ENCODE measurements around the gene C3orf33.

Gene C3orf33

GRCh38 chr3:155747946-155748290, 58.2 kb downstream of the C3orf33 start:
- no peak overlapping the region for H4K8ac ChIP-seq (ENCODE audit: low read length)
- H3K9ac ChIP-seq (ENCODE audit: low read length), result no peak overlapping the region
- no peaks in the 10 kb centered on the region for H3K79me1 ChIP-seq (replicated peaks; ENCODE audit: low read length, poor library complexity, severe bottlenecking)
- H3K23ac ChIP-seq (ENCODE audit: low read length in 2 of 2), result no peak overlapping the region
- no peaks in the 10 kb centered on the region for H3K36me3 ChIP-seq (ENCODE audit: control insufficient read depth in 1 of 2, insufficient read depth in 2 of 2, low read depth in 1 of 2, low read length in 2 of 2)
- H3K27ac ChIP-seq (ENCODE audit: low read length, poor library complexity, severe bottlenecking), result no peak overlapping the region
- H2BK120ac ChIP-seq (ENCODE audit: low read depth, low read length), result no peak overlapping the region
- no peak overlapping the region for H2BK15ac ChIP-seq (ENCODE audit: low read depth, poor library complexity, severe bottlenecking)
- H2BK12ac ChIP-seq (ENCODE audit: low read length in 2 of 2), result no peak overlapping the region
- no peak overlapping the region for H4K91ac ChIP-seq (ENCODE audit: low read length)
- no peak overlapping the region for H3K18ac ChIP-seq (ENCODE audit: low read depth in 1 of 2, low read length in 2 of 2)
- H2AFZ ChIP-seq (ENCODE audit: low read depth, low read length), result no peak overlapping the region
- no peak overlapping the region for H2BK5ac ChIP-seq (ENCODE audit: low read depth, low read length, poor library complexity, severe bottlenecking)
- 88% methylated on average over 3 of the region's 3 CpGs for WGBS
- H3K14ac ChIP-seq (ENCODE audit: low read length in 2 of 2), result no peak overlapping the region
- H3K4me1 ChIP-seq (ENCODE audit: control insufficient read depth, insufficient read depth, low read depth, low read length), result peaks cover 4% of the 10 kb centered on the region
- peaks cover 0 to 8% of the 10 kb centered on the region in 2 experiments for H3K27me3 ChIP-seq (ENCODE audit: control insufficient read depth in 1 of 2, insufficient read depth in 1 of 2, low read length in 2 of 2)
- no peak for DNase-seq
- no peak overlapping the region for H3K4ac ChIP-seq (ENCODE audit: low read depth in 1 of 2, low read length in 2 of 2)
- no peak overlapping the region for H2AK5ac ChIP-seq (ENCODE audit: low read length, severe bottlenecking)
- H3K4me3 ChIP-seq (ENCODE audit: insufficient read depth in 1 of 2, low read depth in 1 of 2, low read length in 2 of 2), result no peak overlapping the region
- H3K9me3 ChIP-seq (ENCODE audit: control insufficient read depth, low read length), result no peaks in the 10 kb centered on the region
- no peak overlapping the region for H3K4me2 ChIP-seq (ENCODE audit: low read length, poor library complexity, severe bottlenecking)

GRCh38 chr3:155747286-155747945, 58.7 kb downstream of the C3orf33 start:
- no peak overlapping the region for H2BK5ac ChIP-seq (ENCODE audit: low read depth, low read length, poor library complexity, severe bottlenecking)
- no peak overlapping the region for H2BK15ac ChIP-seq (ENCODE audit: low read depth, poor library complexity, severe bottlenecking)
- H3K4me1 ChIP-seq (ENCODE audit: control insufficient read depth, insufficient read depth, low read depth, low read length), result peaks cover 4% of the 10 kb centered on the region
- no peak overlapping the region for H2BK12ac ChIP-seq (ENCODE audit: low read length in 2 of 2)
- H2AFZ ChIP-seq (ENCODE audit: low read depth, low read length), result no peak overlapping the region
- no peak overlapping the region for H3K14ac ChIP-seq (ENCODE audit: low read length in 2 of 2)
- no peaks in the 10 kb centered on the region for H3K36me3 ChIP-seq (ENCODE audit: control insufficient read depth in 1 of 2, insufficient read depth in 2 of 2, low read depth in 1 of 2, low read length in 2 of 2)
- no peak overlapping the region for H2AK5ac ChIP-seq (ENCODE audit: low read length, severe bottlenecking)
- H3K23ac ChIP-seq (ENCODE audit: low read length in 2 of 2), result no peak overlapping the region
- no peaks in the 10 kb centered on the region for H3K79me1 ChIP-seq (replicated peaks; ENCODE audit: low read length, poor library complexity, severe bottlenecking)
- DNase-seq, result peak; percentile 58
- no peak overlapping the region for H3K18ac ChIP-seq (ENCODE audit: low read depth in 1 of 2, low read length in 2 of 2)
- H4K91ac ChIP-seq (ENCODE audit: low read length), result no peak overlapping the region
- no peak overlapping the region for H2BK120ac ChIP-seq (ENCODE audit: low read depth, low read length)
- no peaks in the 10 kb centered on the region for H3K9me3 ChIP-seq (ENCODE audit: control insufficient read depth, low read length)
- no peak overlapping the region for H3K4me3 ChIP-seq (ENCODE audit: insufficient read depth in 1 of 2, low read depth in 1 of 2, low read length in 2 of 2)
- 62% methylated on average over 1 of the region's 2 CpGs for WGBS
- no peak overlapping the region for H3K27ac ChIP-seq (ENCODE audit: low read length, poor library complexity, severe bottlenecking)
- peaks cover 0 to 13% of the 10 kb centered on the region in 2 experiments for H3K27me3 ChIP-seq (ENCODE audit: control insufficient read depth in 1 of 2, insufficient read depth in 1 of 2, low read length in 2 of 2)
- no peak overlapping the region for H3K9ac ChIP-seq (ENCODE audit: low read length)
- no peak overlapping the region for H3K4ac ChIP-seq (ENCODE audit: low read depth in 1 of 2, low read length in 2 of 2)
- no peak overlapping the region for H3K4me2 ChIP-seq (ENCODE audit: low read length, poor library complexity, severe bottlenecking)
- H4K8ac ChIP-seq (ENCODE audit: low read length), result no peak overlapping the region

GRCh38 chr3:155746703-155747102, 59.4 kb downstream of the C3orf33 start:
- H3K4me3 ChIP-seq (ENCODE audit: insufficient read depth in 1 of 2, low read depth in 1 of 2, low read length in 2 of 2), result no peak overlapping the region
- no peaks in the 10 kb centered on the region for H3K36me3 ChIP-seq (ENCODE audit: control insufficient read depth in 1 of 2, insufficient read depth in 2 of 2, low read depth in 1 of 2, low read length in 2 of 2)
- no CpG with 5 or more reads among the region's 1 CpG for WGBS
- H2BK5ac ChIP-seq (ENCODE audit: low read depth, low read length, poor library complexity, severe bottlenecking), result no peak overlapping the region
- no peak overlapping the region for H3K9ac ChIP-seq (ENCODE audit: low read length)
- H4K8ac ChIP-seq (ENCODE audit: low read length), result no peak overlapping the region
- DNase-seq, result no peak
- no peak overlapping the region for H3K23ac ChIP-seq (ENCODE audit: low read length in 2 of 2)
- H3K4me1 ChIP-seq (ENCODE audit: control insufficient read depth, insufficient read depth, low read depth, low read length), result peaks cover 4% of the 10 kb centered on the region
- H2BK15ac ChIP-seq (ENCODE audit: low read depth, poor library complexity, severe bottlenecking), result no peak overlapping the region
- no peak overlapping the region for H3K4ac ChIP-seq (ENCODE audit: low read depth in 1 of 2, low read length in 2 of 2)
- H3K27ac ChIP-seq (ENCODE audit: low read length, poor library complexity, severe bottlenecking), result no peak overlapping the region
- no peaks in the 10 kb centered on the region for H3K79me1 ChIP-seq (replicated peaks; ENCODE audit: low read length, poor library complexity, severe bottlenecking)
- peaks cover 0 to 20% of the 10 kb centered on the region in 2 experiments for H3K27me3 ChIP-seq (ENCODE audit: control insufficient read depth in 1 of 2, insufficient read depth in 1 of 2, low read length in 2 of 2)
- H3K14ac ChIP-seq (ENCODE audit: low read length in 2 of 2), result no peak overlapping the region
- no peak overlapping the region for H2BK120ac ChIP-seq (ENCODE audit: low read depth, low read length)
- no peak overlapping the region for H2AFZ ChIP-seq (ENCODE audit: low read depth, low read length)
- H2AK5ac ChIP-seq (ENCODE audit: low read length, severe bottlenecking), result no peak overlapping the region
- H3K18ac ChIP-seq (ENCODE audit: low read depth in 1 of 2, low read length in 2 of 2), result no peak overlapping the region
- no peak overlapping the region for H2BK12ac ChIP-seq (ENCODE audit: low read length in 2 of 2)
- H3K4me2 ChIP-seq (ENCODE audit: low read length, poor library complexity, severe bottlenecking), result no peak overlapping the region
- no peak overlapping the region for H4K91ac ChIP-seq (ENCODE audit: low read length)
- no peaks in the 10 kb centered on the region for H3K9me3 ChIP-seq (ENCODE audit: control insufficient read depth, low read length)

DNA sequence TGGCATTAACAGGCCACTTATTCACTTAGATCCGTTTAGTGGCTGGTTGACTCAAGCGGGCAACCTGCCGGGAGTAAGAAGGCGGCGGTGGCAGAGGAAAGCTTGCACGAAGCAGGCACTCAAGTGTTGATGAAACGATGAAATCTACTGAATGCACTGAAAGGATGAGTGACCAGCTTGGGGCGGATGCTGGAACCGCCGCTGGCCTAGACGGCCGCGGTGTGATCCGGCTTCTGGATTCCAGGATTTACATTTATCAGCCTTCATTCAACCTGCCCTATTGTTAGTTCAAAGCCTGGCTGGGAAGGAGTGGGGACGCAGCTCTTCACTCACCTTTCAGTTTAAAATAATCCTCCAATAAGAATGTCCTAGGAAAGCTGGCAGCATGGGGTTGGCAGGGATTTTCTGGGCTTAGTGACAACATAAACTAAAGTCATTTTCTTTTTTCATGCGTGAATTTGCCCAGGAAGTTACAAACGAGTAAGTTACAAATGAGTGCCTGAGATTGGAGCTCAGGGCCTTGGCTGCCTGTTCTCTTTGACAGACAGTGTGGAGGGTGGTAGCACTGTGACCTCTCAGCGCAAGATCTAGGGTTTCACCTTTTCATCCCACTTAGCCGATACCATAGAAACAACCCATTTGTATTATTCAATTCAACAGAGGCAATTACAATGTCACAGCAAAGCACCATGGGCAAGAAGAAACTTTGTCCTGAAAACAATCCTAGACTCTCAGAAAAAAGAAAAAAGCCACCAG, 60.1 kb downstream of the C3orf33 start:
- WGBS, result 19% methylated on average over 18 of the region's 19 CpGs
- no peak overlapping the region for H3K9ac ChIP-seq (ENCODE audit: low read length)
- no peaks in the 10 kb centered on the region for H3K9me3 ChIP-seq (ENCODE audit: control insufficient read depth, low read length)
- H2BK120ac ChIP-seq (ENCODE audit: low read depth, low read length), result no peak overlapping the region
- no peak overlapping the region for H3K23ac ChIP-seq (ENCODE audit: low read length in 2 of 2)
- no peaks in the 10 kb centered on the region for H3K79me1 ChIP-seq (replicated peaks; ENCODE audit: low read length, poor library complexity, severe bottlenecking)
- no peak overlapping the region for H4K91ac ChIP-seq (ENCODE audit: low read length)
- no peak overlapping the region for H2BK15ac ChIP-seq (ENCODE audit: low read depth, poor library complexity, severe bottlenecking)
- H2BK5ac ChIP-seq (ENCODE audit: low read depth, low read length, poor library complexity, severe bottlenecking), result no peak overlapping the region
- H3K4me1 ChIP-seq (ENCODE audit: control insufficient read depth, insufficient read depth, low read depth, low read length), result peaks cover 4% of the 10 kb centered on the region
- H3K18ac ChIP-seq (ENCODE audit: low read depth in 1 of 2, low read length in 2 of 2), result no peak overlapping the region
- no peak overlapping the region for H3K14ac ChIP-seq (ENCODE audit: low read length in 2 of 2)
- no peak overlapping the region for H4K8ac ChIP-seq (ENCODE audit: low read length)
- H2BK12ac ChIP-seq (ENCODE audit: low read length in 2 of 2), result no peak overlapping the region
- no peak overlapping the region for H2AFZ ChIP-seq (ENCODE audit: low read depth, low read length)
- H3K36me3 ChIP-seq (ENCODE audit: control insufficient read depth in 1 of 2, insufficient read depth in 2 of 2, low read depth in 1 of 2, low read length in 2 of 2), result no peaks in the 10 kb centered on the region
- DNase-seq, result peak; percentile 38
- H3K27ac ChIP-seq (ENCODE audit: low read length, poor library complexity, severe bottlenecking), result no peak overlapping the region
- no peak overlapping the region for H2AK5ac ChIP-seq (ENCODE audit: low read length, severe bottlenecking)
- H3K4me2 ChIP-seq (ENCODE audit: low read length, poor library complexity, severe bottlenecking), result no peak overlapping the region
- no peak overlapping the region for H3K4me3 ChIP-seq (ENCODE audit: insufficient read depth in 1 of 2, low read depth in 1 of 2, low read length in 2 of 2)
- peaks cover 0 to 23% of the 10 kb centered on the region in 2 experiments for H3K27me3 ChIP-seq (ENCODE audit: control insufficient read depth in 1 of 2, insufficient read depth in 1 of 2, low read length in 2 of 2)
- H3K4ac ChIP-seq (ENCODE audit: low read depth in 1 of 2, low read length in 2 of 2), result no peak overlapping the region

All from mesenchymal stem cell (in vitro differentiated cells and primary cell).